GM21576 (cell line): ENCODE results near the gene CBY2.
"Not testable (repeated sequence)": the region's sequence is repeated elsewhere in the genome, so short reads cannot be mapped to it uniquely, and the experiment has no call there.

Source experiments
- ATAC-seq: cut with Tn5 transposase; IDR thresholded peaks from one replicate; pipeline ENCODE4 v1.9.1; 2021; ENCODE audit warnings: mild to moderate bottlenecking, moderate library complexity; ENCODE audit not compliant: unreplicated experiment

Gene CBY2

DNA sequence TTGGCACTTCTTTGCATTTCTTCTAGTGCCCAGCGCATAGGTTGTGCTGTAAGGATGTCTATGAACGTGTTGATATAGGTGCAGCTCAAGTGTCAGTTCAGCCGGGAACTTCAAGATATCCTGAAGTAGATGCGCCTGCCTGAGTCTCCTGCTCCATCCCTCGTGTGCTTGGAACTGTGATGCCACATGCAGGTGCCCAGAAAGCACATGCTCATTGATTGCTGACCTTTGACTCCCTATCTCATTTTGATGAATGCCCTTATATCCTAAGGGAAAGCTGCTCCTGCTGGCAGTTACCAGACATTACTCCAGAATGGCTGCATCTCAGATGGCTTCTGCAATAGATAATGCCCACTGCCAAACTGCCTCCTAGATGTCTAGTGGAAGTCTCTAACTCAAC, 40.9 kb downstream of the CBY2 start:
- ATAC-seq, result no peak

- no peak for ATAC-seq
These were observed 42.9 kb downstream of the CBY2 start for GRCh38 chr13:45744979-45745378.

GRCh38 chr13:45747071-45747470, 45.0 kb downstream of the CBY2 start:
- no peak for ATAC-seq

DNA sequence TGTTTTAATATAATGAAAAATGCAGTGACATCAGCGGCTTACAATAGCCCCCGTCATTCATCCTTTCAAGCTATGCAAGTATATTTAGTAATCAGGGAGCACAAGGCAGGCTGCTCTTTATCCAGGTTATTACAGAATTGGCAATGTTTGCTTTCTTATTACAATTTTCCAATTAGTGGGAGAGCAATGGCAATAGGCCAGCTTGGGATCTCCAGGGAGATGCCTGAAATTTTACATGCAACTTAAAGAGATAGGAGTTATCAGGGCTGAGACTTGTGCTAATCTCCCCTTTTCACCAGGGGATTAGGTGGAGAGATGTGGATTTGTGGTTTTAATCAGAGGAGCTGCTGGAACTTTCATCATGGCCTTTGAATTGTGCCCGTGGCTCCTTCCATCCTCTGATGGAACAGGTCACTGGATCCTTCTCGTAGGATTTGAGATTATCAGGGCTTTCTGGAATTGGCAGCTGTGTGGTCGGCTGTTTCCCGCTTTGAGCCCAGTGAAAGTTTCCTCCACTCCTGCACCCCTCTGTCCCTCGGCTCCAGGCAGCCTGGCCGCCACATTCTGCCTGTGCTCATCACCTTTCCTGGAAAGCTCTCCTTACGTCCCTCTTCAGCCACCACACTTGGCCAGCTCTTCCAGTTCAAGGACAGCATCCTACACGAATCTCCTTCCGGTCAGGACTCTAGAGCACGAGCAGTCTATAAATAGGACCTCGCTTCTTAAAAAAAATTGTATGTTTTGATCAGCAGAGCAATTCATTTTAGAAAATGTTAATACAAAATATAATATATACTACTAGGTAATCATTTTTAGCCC, 47.0 kb downstream of the CBY2 start:
- ATAC-seq, result no peak

GRCh38 chr13:45750566-45750965, 48.4 kb downstream of the CBY2 start:
- no peak for ATAC-seq

GRCh38 chr13:45751885-45752284, 49.8 kb downstream of the CBY2 start:
- ATAC-seq, result no peak

- no peak for ATAC-seq
These were observed 50.4 kb downstream of the CBY2 start for GRCh38 chr13:45752510-45752909.

- ATAC-seq, result not testable (repeated sequence)
These were observed 54.4 kb downstream of the CBY2 start for GRCh38 chr13:45756498-45756897.

DNA sequence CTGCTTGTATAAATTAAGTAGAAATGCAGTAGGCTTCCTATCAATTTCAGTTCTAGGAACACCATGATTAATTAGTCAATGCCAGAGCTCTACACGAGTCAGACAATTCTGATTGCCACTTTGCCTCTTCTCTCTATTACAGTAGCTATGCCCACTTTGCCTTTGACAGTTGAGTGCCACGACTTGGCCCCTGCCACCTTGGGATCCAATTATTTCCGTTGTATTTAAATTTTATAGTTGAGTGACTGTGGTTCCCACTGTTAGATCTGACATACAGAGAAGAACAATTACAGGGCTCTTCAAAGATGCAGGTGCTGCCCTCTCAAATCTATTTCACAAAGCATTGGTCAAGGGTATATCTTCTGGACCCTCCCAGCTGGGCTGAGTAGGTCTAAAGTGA, 55.5 kb downstream of the CBY2 start:
- ATAC-seq, result not testable (repeated sequence)

DNA sequence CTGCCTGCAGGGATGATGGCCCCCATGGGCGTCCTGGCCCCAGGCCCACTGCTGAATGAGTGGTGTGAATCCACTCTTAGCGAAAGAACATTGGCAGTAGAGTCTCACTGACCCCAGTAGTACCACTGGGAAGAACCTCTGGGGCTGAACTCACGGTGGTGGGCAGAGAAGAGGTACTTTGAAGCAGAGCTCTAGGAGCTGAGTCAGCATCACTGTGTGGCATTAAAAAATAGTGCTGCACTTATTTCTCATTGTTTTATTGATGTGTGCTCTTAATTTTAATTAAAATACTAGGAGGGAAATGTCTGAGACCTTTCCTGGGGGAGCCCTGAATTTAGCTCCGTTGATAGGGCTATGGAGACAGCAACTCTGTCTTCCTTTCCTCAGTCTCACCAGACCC, 61.3 kb downstream of the CBY2 start:
- no peak for ATAC-seq
